H1 (cell line): ENCODE results near the gene PNCK. TPM values are rescaled to one million over a fixed set of nuclear protein-coding genes. Genes with fewer than 3 reads are reported as not detected.

Experiments
- CHD1 ChIP-seq: IDR thresholded peaks from 2 replicates; pipeline ENCODE4 v1.6.1; 2012; ENCODE audit warnings: low read depth, low read length, improper control_type of control experiment
- CHD7 ChIP-seq: fragments of 300-600 bp; sonication (generic); IDR thresholded peaks from 2 replicates; pipeline ENCODE4 v1.7.1; 2012; ENCODE audit warnings: low read length, moderate library complexity, mild to moderate bottlenecking, inconsistent platforms; ENCODE audit not compliant: insufficient replicate concordance
- EGR1 ChIP-seq: IDR thresholded peaks from 2 replicates; pipeline ENCODE4 v1.6.1; 2011; ENCODE audit warnings: low read depth, low read length, borderline replicate concordance
- HDAC6 ChIP-seq: IDR thresholded peaks from one replicate; pipeline ENCODE4 v1.7.1; 2012; ENCODE audit warnings: low read depth, mild to moderate bottlenecking, inconsistent platforms, low read length, moderate library complexity
- KDM5A ChIP-seq: fragments of 200-600 bp; IDR thresholded peaks from 2 replicates; pipeline ENCODE4 v1.7.1; 2012; ENCODE audit warnings: mild to moderate bottlenecking, low read length, inconsistent platforms, mixed read lengths
- MAFK ChIP-seq: IDR thresholded peaks from 2 replicates; pipeline ENCODE4 v1.6.1; 2012; ENCODE audit warnings: low read depth, mild to moderate bottlenecking, improper control_type of control experiment, low read length
- POLR2A ChIP-seq, 2 experiments: IDR thresholded peaks; 1 replicate in 1 of 2; 2 replicates in 1 of 2; pipeline ENCODE4 v1.6.1; 2011; ENCODE audit warnings: low read depth in 2 of 2, low read length in 2 of 2, mild to moderate bottlenecking in 2 of 2; ENCODE audit errors: control extremely low read depth in 1 of 2
- SUZ12 ChIP-seq: fragments of 200-600 bp; sonication (generic); IDR thresholded peaks from 2 replicates; pipeline ENCODE4 v1.6.1; 2012; ENCODE audit warnings: mild to moderate bottlenecking, inconsistent platforms, low read length, moderate library complexity, mixed read lengths
- TAF7 ChIP-seq: optimal IDR thresholded peaks from 2 replicates; pipeline ENCODE3; 2011; ENCODE audit warnings: low read depth, mild to moderate bottlenecking, inconsistent platforms, low read length, moderate library complexity, borderline replicate concordance
- TBP ChIP-seq: IDR thresholded peaks from 2 replicates; pipeline ENCODE4 v1.6.1; 2011; ENCODE audit warnings: low read depth, low read length, improper control_type of control experiment
- polyA plus RNA-seq, 7 experiments: library from polyadenylated mRNA; depleted of rRNA in 3 of 7; stranded (reverse) in 5 of 7; unstranded in 2 of 7; fragments of >200 nt in 5 of 7; fragments of 200-250 nt in 2 of 7; gene quantifications; 1 replicate in 5 of 7; 2 replicates in 1 of 7; 4 replicates in 1 of 7; pipeline versions ENCODE4 v1.2.1 to v1.2.3, GENCODE V29; 2011 to 2013; ENCODE audit warnings: missing spikeins in 2 of 7, mixed read lengths in 2 of 7
- total RNA-seq: library from RNA; stranded (reverse); fragmentation: NEBNext Ultra II Directional; extraction: Animal tissue kit (Norgen Biotek cat#: 25700); gene quantifications from 2 replicates; pipeline ENCODE4 v1.2.1, GENCODE V29; 2021

PNCK gene
- total and polyA plus RNA-seq, 2 of the 8 experiments (the other 6 are each of a cell fraction or from before 2014, with no cell fraction given), result 6.2 to 6.3 TPM

- no peak for TF ChIP-seq CHD7
- TF ChIP-seq MAFK, result no peak
- no peak for TF ChIP-seq TAF7
- no peak for TF ChIP-seq EGR1
- no peak for TF ChIP-seq CHD1
- TF ChIP-seq HDAC6, result no peak
- TF ChIP-seq TBP, result no peak
- no peak for TF ChIP-seq SUZ12
- no peak for TF ChIP-seq POLR2A (IDR thresholded peaks at IDR 0.05; ENCODE audit: control extremely low read depth in 1 of 2, low read depth in 2 of 2, low read length in 2 of 2)
- TF ChIP-seq KDM5A, result no peak
- TF ChIP-seq, all 59 proteins: peak for 0
Observed at GRCh38 chrX:153639177-153640044, 34.2 kb downstream of the PNCK start (continued).
